Ishikawa (cell line): Measurements from ENCODE around the gene DNAJC30.

Experiments used
- CEBPB ChIP-seq: IDR thresholded peaks from 2 replicates; pipeline ENCODE4 v1.6.1; 2012
- RAD21 ChIP-seq: IDR thresholded peaks from 2 replicates; pipeline ENCODE4 v1.6.1; 2012; ENCODE audit warnings: low read depth
- REST ChIP-seq: IDR thresholded peaks from 2 replicates; pipeline ENCODE4 v1.6.1; 2012; ENCODE audit warnings: low read depth, mild to moderate bottlenecking
- TAF1 ChIP-seq: IDR thresholded peaks from 2 replicates; pipeline ENCODE4 v1.6.1; 2012; ENCODE audit warnings: low read depth, mild to moderate bottlenecking
- TEAD4 ChIP-seq: IDR thresholded peaks from 2 replicates; pipeline ENCODE4 v1.6.1; 2012
- YY1 ChIP-seq: IDR thresholded peaks from 2 replicates; pipeline ENCODE4 v1.6.1; 2012; ENCODE audit warnings: low read depth

GRCh38 chr7:73716318-73716890 lies 33.2 kb upstream of the DNAJC30 start:
- TF ChIP-seq TEAD4: no peak
- no peak for TF ChIP-seq REST
- no peak for TF ChIP-seq TAF1
- TF ChIP-seq YY1: no peak
- no peak for TF ChIP-seq RAD21
- TF ChIP-seq CEBPB: no peak
